ENCODE data around the gene PDE12.

The PDE12 gene

GRCh38 chr3:57556459-57557084, 498 bp downstream of the PDE12 start:
- Histone ChIP-seq H3K4me3 (ENCODE audit: low read length in 2 of 2) (peak overlapping the region; percentile 89 to 100), H3K9me3 (ENCODE audit: control insufficient read depth in 2 of 2, low read length in 2 of 2) (no peaks in the 10 kb centered on the region), H3K4me1 (ENCODE audit: control insufficient read depth in 2 of 2, insufficient read depth in 2 of 2, low read length in 2 of 2) (peaks cover 18 to 23% of the 10 kb centered on the region in 2 donors), H3K9ac (ENCODE audit: low read depth in 1 of 2, low read length in 2 of 2) (peak overlapping the region; percentile 78 to 97), H3K36me3 (ENCODE audit: control insufficient read depth in 2 of 2, insufficient read depth in 2 of 2, low read length in 2 of 2) (peaks cover 10 to 15% of the 10 kb centered on the region in 2 donors), H3K27ac (ENCODE audit: low read depth in 2 of 2, low read length in 2 of 2) (peak overlapping the region; percentile 89 to 91), H3K27me3 (ENCODE audit: control insufficient read depth in 2 of 2, insufficient read depth in 2 of 2, low read length in 2 of 2) (no peaks in the 10 kb centered on the region)

- Histone ChIP-seq H3K27me3 (ENCODE audit: control insufficient read depth in 2 of 2, insufficient read depth in 2 of 2, low read length in 2 of 2) (no peaks in the 10 kb centered on the region), H3K4me3 (ENCODE audit: low read length in 2 of 2) (peak overlapping the region; percentile 89 to 100), H3K36me3 (ENCODE audit: control insufficient read depth in 2 of 2, insufficient read depth in 2 of 2, low read length in 2 of 2) (peaks cover 10 to 16% of the 10 kb centered on the region in 2 donors), H3K9ac (ENCODE audit: low read depth in 1 of 2, low read length in 2 of 2) (peak overlapping the region; percentile 78 to 97), H3K4me1 (ENCODE audit: control insufficient read depth in 2 of 2, insufficient read depth in 2 of 2, low read length in 2 of 2) (peaks cover 18 to 23% of the 10 kb centered on the region in 2 donors), H3K9me3 (ENCODE audit: control insufficient read depth in 2 of 2, low read length in 2 of 2) (no peaks in the 10 kb centered on the region), H3K27ac (ENCODE audit: low read depth in 2 of 2, low read length in 2 of 2) (peak overlapping the region; percentile 89 to 91)
Observed at GRCh38 chr3:57557085-57557537, 1.0 kb downstream of the PDE12 start.

- Histone ChIP-seq H3K4me3 (ENCODE audit: low read length in 2 of 2) (no peak overlapping the region), H3K4me1 (ENCODE audit: control insufficient read depth in 2 of 2, insufficient read depth in 2 of 2, low read length in 2 of 2) (peaks cover 18 to 23% of the 10 kb centered on the region in 2 donors), H3K9ac (ENCODE audit: low read depth in 1 of 2, low read length in 2 of 2) (no peak overlapping the region), H3K9me3 (ENCODE audit: control insufficient read depth in 2 of 2, low read length in 2 of 2) (no peaks in the 10 kb centered on the region), H3K36me3 (ENCODE audit: control insufficient read depth in 2 of 2, insufficient read depth in 2 of 2, low read length in 2 of 2) (peaks cover 13 to 19% of the 10 kb centered on the region in 2 donors), H3K27me3 (ENCODE audit: control insufficient read depth in 2 of 2, insufficient read depth in 2 of 2, low read length in 2 of 2) (no peaks in the 10 kb centered on the region), H3K27ac (ENCODE audit: low read depth in 2 of 2, low read length in 2 of 2) (no peak overlapping the region)
Observed at GRCh38 chr3:57559526-57559925, 3.5 kb downstream of the PDE12 start.

- no peaks in the 10 kb centered on the region for H3K4me1 ChIP-seq (ENCODE audit: control insufficient read depth in 2 of 2, insufficient read depth in 2 of 2, low read length in 2 of 2)
- peaks cover 31 to 37% of the 10 kb centered on the region in 2 donors for H3K36me3 ChIP-seq (ENCODE audit: control insufficient read depth in 2 of 2, insufficient read depth in 2 of 2, low read length in 2 of 2)
- no peaks in the 10 kb centered on the region for H3K9me3 ChIP-seq (ENCODE audit: control insufficient read depth in 2 of 2, low read length in 2 of 2)
- no peak overlapping the region for H3K4me3 ChIP-seq (ENCODE audit: low read length in 2 of 2)
- no peak overlapping the region for H3K27ac ChIP-seq (ENCODE audit: low read depth in 2 of 2, low read length in 2 of 2)
- H3K27me3 ChIP-seq (ENCODE audit: control insufficient read depth in 2 of 2, insufficient read depth in 2 of 2, low read length in 2 of 2) = no peaks in the 10 kb centered on the region
- no peak overlapping the region for H3K9ac ChIP-seq (ENCODE audit: low read depth in 1 of 2, low read length in 2 of 2)
Observed at GRCh38 chr3:57569859-57570450, 13.9 kb downstream of the PDE12 start.

- H3K36me3 ChIP-seq (ENCODE audit: control insufficient read depth in 2 of 2, insufficient read depth in 2 of 2, low read length in 2 of 2) = peaks cover 36 to 43% of the 10 kb centered on the region in 2 donors
- H3K4me3 ChIP-seq (ENCODE audit: low read length in 2 of 2) = no peak overlapping the region
- no peaks in the 10 kb centered on the region for H3K4me1 ChIP-seq (ENCODE audit: control insufficient read depth in 2 of 2, insufficient read depth in 2 of 2, low read length in 2 of 2)
Observed at GRCh38 chr3:57570878-57571277, 14.8 kb downstream of the PDE12 start.

GRCh38 chr3:57572096-57572495, 16.0 kb downstream of the PDE12 start:
- no peaks in the 10 kb centered on the region for H3K4me1 ChIP-seq (ENCODE audit: control insufficient read depth in 2 of 2, insufficient read depth in 2 of 2, low read length in 2 of 2)
- no peak overlapping the region for H3K4me3 ChIP-seq (ENCODE audit: low read length in 2 of 2)
- H3K27me3 ChIP-seq (ENCODE audit: control insufficient read depth in 2 of 2, insufficient read depth in 2 of 2, low read length in 2 of 2) = no peaks in the 10 kb centered on the region
- peaks cover 36 to 41% of the 10 kb centered on the region in 2 donors for H3K36me3 ChIP-seq (ENCODE audit: control insufficient read depth in 2 of 2, insufficient read depth in 2 of 2, low read length in 2 of 2)
- H3K9ac ChIP-seq (ENCODE audit: low read depth in 1 of 2, low read length in 2 of 2) = no peak overlapping the region
- no peaks in the 10 kb centered on the region for H3K9me3 ChIP-seq (ENCODE audit: control insufficient read depth in 2 of 2, low read length in 2 of 2)
- H3K27ac ChIP-seq (ENCODE audit: low read depth in 2 of 2, low read length in 2 of 2) = no peak overlapping the region

More at GRCh38 chr3:57570878-57571277, 14.8 kb downstream of the PDE12 start:
- Histone ChIP-seq H3K9me3 (ENCODE audit: control insufficient read depth in 2 of 2, low read length in 2 of 2) (no peaks in the 10 kb centered on the region), H3K9ac (ENCODE audit: low read depth in 1 of 2, low read length in 2 of 2) (no peak overlapping the region), H3K27ac (ENCODE audit: low read depth in 2 of 2, low read length in 2 of 2) (no peak overlapping the region), H3K27me3 (ENCODE audit: control insufficient read depth in 2 of 2, insufficient read depth in 2 of 2, low read length in 2 of 2) (no peaks in the 10 kb centered on the region)

GRCh38 chr3:57575966-57576626, 20.0 kb downstream of the PDE12 start:
- H3K27ac ChIP-seq (ENCODE audit: low read depth in 2 of 2, low read length in 2 of 2) = no peak overlapping the region
- H3K4me3 ChIP-seq (ENCODE audit: low read length in 2 of 2) = no peak overlapping the region
- H3K9ac ChIP-seq (ENCODE audit: low read depth in 1 of 2, low read length in 2 of 2) = no peak overlapping the region
- peaks cover 0 to 17% of the 10 kb centered on the region in 2 donors for H3K4me1 ChIP-seq (ENCODE audit: control insufficient read depth in 2 of 2, insufficient read depth in 2 of 2, low read length in 2 of 2)
- H3K27me3 ChIP-seq (ENCODE audit: control insufficient read depth in 2 of 2, insufficient read depth in 2 of 2, low read length in 2 of 2) = no peaks in the 10 kb centered on the region
- peaks cover 33 to 44% of the 10 kb centered on the region in 2 donors for H3K36me3 ChIP-seq (ENCODE audit: control insufficient read depth in 2 of 2, insufficient read depth in 2 of 2, low read length in 2 of 2)
- H3K9me3 ChIP-seq (ENCODE audit: control insufficient read depth in 2 of 2, low read length in 2 of 2) = no peaks in the 10 kb centered on the region

- Histone ChIP-seq H3K27ac (ENCODE audit: low read depth in 2 of 2, low read length in 2 of 2) (peak overlapping the region in 1 of 2 donors; percentile 14), H3K4me3 (ENCODE audit: low read length in 2 of 2) (no peak overlapping the region), H3K4me1 (ENCODE audit: control insufficient read depth in 2 of 2, insufficient read depth in 2 of 2, low read length in 2 of 2) (peaks cover 0 to 24% of the 10 kb centered on the region in 2 donors), H3K9ac (ENCODE audit: low read depth in 1 of 2, low read length in 2 of 2) (no peak overlapping the region), H3K9me3 (ENCODE audit: control insufficient read depth in 2 of 2, low read length in 2 of 2) (no peaks in the 10 kb centered on the region), H3K36me3 (ENCODE audit: control insufficient read depth in 2 of 2, insufficient read depth in 2 of 2, low read length in 2 of 2) (peaks cover 28 to 41% of the 10 kb centered on the region in 2 donors), H3K27me3 (ENCODE audit: control insufficient read depth in 2 of 2, insufficient read depth in 2 of 2, low read length in 2 of 2) (no peaks in the 10 kb centered on the region)
Observed at GRCh38 chr3:57577801-57578200, 21.7 kb downstream of the PDE12 start.

GRCh38 chr3:57582474-57583168, 26.5 kb downstream of the PDE12 start:
- peak overlapping the region; percentile 62 to 75 for H3K27ac ChIP-seq (ENCODE audit: low read depth in 2 of 2, low read length in 2 of 2)
- no peaks in the 10 kb centered on the region for H3K9me3 ChIP-seq (ENCODE audit: control insufficient read depth in 2 of 2, low read length in 2 of 2)
- no peak overlapping the region for H3K4me3 ChIP-seq (ENCODE audit: low read length in 2 of 2)
- peaks cover 0 to 24% of the 10 kb centered on the region in 2 donors for H3K36me3 ChIP-seq (ENCODE audit: control insufficient read depth in 2 of 2, insufficient read depth in 2 of 2, low read length in 2 of 2)
- peak overlapping the region in 1 of 2 donors; percentile 23 for H3K9ac ChIP-seq (ENCODE audit: low read depth in 1 of 2, low read length in 2 of 2)
- H3K27me3 ChIP-seq (ENCODE audit: control insufficient read depth in 2 of 2, insufficient read depth in 2 of 2, low read length in 2 of 2) = no peaks in the 10 kb centered on the region
- peaks cover 2 to 36% of the 10 kb centered on the region in 2 donors for H3K4me1 ChIP-seq (ENCODE audit: control insufficient read depth in 2 of 2, insufficient read depth in 2 of 2, low read length in 2 of 2)
